ENCODE data around the gene AFF2.

AFF2 gene

DNA sequence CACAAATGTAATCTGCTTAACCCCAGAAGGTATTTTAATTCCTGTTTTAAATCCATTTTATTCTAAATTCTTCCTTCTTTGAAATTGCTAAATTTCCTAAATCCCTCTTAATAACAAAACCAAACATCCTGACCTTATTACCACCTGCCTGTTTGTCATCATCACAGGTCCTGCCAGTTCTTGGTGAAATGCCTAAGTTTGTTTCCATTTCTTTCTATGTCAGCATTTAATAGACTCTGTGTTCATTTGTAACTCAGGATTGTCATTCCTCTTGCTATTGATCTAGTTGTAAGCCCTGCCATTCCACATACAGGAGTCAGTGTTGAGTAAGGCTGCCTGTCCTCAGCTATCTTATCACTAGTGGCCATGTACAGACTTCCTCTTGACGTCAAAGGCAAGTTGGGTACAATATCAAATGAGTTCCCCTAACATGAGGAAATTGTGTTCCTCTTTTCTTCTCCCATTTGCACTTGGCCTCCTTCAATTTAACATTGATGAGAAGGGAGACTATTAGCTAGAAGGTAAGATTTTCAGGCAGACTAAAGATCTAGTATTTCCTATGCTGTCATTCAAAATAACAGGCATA, 440.1 kb downstream of the AFF2 start:
- no peak for DNase-seq

DNA sequence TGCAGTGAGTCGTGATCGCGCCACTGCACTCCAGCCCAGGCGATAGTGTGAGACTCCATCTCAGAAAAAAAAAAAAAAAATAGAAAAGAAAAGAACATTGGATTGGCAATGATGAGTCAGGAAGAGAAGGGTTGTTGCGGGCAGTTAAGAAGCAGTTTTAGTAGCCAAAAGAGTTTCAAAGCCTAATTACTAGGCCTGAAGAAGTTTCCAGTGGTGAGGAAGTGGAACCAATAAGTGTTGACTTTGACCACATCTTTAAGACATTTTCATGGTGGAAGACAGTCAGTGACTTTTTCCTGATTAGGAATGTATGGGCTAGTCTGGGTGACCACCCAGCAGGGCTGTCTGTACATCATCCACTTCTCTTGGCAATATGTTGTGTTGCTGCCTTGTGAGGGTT, 442.3 kb downstream of the AFF2 start:
- no peak for DNase-seq

DNA sequence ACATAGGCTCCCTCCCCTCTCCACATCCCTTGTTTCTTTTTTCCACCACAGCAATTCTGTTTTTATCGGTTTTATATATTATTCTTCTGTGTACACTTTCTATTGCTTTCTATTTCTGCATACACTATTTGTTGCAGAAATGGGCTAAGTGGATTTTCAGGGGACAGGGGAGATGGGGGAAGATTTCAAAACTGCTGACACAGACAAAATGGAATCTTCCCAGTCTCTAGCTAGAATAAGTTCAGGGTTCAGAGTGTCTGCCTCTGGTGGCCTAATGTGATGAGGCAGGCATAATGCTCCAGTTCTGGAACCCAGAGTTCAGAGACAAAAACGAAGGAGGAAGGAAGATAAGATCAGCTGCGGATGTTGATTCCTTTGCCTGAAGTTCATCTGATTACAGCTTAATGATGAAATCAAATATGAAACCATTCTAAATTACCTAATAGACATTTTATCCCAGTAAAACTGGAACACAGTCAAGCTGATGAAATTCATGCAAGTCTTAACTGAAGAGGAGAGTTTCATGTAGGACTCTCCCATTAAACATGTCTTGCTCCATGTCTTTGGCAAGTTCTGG, 447.1 kb downstream of the AFF2 start:
- DNase-seq = no peak

DNA sequence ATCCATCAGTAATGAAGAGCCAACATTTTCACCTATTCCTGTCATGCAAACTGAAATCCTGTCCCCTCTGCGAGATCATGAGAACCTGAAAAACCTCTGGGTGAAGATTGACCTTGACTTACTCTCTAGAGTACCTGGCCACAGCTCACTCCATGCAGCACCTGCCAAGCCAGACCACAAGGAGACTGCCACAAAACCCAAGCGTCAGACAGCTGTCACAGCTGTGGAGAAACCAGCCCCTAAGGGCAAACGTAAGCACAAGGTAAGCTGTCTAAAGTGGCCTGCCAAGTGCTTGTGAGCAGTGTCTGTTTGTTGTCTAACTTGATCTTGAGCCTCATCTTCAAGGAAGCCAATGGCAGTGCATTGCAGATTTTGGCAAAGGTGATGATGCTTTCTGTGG, 455.9 kb downstream of the AFF2 start:
- no peak for DNase-seq

DNA sequence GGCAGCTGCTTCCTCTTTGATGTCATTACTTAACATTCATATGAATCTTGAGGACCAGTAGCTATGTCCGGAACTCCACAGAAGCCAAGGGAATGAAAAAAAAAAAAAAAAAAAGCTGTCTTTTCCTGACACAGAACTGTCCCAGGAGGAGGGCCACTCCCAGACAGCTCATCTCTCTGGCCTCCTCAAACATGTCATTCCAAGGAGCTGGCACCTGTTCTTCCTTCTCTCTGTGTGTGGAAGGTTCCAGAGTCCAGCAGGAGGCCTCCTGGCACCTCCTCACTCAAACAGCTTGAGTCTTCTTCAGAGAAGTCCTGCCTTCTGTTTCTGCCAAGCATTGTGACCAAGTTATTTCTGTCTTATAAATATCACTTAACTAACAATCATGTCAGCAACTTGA, 458.5 kb downstream of the AFF2 start:
- DNase-seq = no peak

DNA sequence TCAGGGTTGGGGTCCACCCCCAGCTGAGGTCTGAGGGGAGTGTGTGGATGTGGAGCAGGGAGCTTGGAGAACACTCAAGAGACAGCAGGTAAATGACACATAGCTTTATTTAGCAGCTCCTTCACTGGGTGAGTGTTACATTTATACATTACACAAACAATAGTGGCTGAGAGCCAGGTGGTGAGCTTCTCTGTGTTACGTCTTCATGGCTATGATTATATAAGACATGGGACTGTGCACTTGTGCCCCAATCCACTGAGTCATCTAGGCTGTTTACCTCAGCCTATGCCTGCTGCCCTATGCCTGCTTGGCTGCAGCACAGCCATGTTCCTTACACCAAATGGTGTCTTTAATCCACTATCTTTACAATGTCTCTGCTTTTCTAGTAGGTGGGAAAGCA, 459.6 kb downstream of the AFF2 start:
- no peak for DNase-seq

DNA sequence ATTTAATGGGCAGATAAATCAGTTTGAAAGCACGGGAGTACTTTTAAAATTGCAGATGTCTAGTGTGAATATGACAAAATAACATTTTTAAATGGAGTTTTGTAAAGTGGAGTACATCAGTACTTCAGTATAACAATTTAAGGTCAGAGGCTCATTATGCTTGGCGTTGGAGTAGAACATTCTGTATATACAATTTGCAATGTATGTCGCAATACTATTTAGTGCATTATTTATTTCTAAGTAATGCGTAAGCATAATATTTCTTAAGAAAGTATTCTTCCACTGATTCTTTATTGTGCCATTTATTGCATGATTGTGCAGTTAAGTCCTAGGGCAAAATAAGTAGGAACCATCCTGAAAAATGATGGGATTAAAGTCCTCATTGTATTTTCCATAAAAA, 461.6 kb downstream of the AFF2 start:
- DNase-seq = no peak

DNA sequence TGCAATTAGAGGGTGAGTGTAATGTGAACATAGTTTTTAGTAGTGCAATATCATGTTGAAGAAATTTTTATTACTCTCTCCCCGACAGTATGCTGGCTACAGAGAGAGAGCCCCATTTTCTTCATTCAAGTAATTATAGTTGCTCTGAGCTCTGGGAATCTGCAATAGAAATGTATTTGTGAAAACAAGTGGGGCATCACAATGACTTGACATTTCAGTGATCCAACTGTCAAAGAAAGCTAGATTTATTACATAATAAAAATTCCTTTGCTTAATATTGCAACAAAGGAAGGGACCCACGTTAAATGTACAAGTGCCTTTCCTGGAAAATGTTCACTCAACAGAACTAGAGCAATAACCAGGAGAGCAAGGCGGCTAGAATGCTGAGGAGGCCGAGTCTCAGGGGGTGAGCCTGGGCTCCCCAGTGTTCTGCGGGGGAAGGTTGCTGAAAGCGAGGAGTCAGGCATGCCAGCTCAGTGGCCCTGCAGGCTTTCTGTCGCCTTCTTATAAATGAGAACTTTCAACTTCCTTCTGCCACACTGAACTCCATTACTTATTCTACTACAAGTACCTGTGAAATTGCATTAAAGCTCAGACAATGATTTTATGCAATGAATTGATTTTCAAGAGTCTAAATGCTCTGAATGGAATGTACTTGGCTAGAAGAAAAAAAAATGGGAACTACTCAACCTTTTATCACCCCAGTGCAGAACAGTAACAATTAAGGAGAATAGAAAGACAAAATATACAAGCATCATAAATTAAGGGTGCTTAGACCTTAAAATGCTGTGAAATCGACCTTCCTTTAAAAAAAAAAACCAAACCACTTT, 476.4 kb downstream of the AFF2 start:
- no peak for DNase-seq

DNA sequence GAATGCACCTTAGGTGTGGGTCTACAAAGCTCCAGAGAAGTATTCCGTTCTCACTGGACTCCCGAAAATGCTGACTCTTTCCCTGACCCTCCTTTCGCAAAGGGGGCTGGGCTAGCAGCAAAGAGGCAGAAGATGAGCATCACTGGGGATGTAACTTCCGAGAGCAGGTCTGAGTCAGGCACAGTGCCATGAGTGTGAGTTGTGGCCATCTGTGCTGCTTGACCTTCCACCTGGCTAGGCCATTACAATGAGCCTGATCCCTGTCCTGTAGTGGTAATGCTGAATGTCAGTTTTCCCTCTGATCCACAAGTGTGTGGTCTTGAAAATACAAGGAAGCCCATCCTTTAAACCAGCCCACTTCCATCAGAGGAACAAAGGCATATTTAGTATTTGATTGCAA, 479.4 kb downstream of the AFF2 start:
- DNase-seq = no peak

DNA sequence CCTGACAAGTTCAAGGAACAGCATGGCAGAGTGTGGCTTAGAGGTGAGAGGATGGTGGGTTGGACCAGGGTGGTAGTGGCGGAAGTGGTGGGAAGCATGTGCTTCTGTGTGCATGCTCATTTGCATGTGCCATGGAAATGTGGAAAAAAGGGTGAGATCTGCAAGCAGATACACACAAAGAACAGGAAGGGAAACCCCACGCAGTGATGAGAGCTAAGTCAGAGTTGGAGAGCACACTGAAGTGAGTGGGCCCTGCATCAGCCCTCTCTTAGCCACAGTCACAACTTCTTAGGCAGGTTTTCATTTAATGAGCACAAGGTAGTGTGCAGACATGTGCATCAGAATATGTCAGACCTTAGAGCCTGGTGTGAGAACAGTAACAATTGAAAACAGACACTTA, 483.8 kb downstream of the AFF2 start:
- no peak for DNase-seq

DNA sequence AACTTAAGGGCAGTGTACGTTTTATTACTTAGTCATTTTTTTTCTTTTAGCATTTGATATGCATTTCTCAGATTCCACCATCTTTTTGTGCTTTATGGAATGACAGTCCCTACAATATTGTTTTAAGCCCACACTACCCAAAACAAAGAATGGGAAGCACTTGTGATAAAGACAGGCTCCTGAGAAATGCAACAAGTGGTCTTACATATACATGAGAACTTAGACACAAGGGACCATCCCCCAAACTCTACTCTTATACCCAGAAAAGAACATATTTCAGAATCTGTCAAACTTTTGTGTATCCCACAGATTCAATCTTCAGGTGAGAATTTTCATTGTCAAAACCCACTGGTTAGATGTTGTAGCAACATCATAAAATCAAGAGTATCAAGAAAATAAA, 491.1 kb downstream of the AFF2 start:
- no peak for DNase-seq

DNA sequence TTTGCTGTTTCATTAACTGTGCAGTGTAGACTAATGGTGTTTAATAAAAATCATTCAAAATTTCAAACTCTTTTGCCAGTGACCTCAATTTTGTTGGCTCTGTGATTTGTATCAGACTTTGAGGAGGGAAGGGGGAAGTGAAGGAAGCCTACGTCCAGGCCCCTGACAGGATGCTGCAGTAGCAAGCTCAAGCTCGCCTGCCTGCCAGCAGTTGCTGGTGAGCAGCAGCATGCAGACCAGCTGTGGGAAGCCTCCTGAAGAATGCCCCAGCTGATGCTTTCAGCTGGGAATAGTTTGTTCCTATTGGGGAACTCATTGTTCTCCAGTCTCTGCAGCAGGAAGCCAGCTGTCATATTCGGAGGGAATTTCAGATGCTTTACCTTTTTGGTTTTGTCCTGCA, 495.2 kb downstream of the AFF2 start:
- no peak for DNase-seq

DNA sequence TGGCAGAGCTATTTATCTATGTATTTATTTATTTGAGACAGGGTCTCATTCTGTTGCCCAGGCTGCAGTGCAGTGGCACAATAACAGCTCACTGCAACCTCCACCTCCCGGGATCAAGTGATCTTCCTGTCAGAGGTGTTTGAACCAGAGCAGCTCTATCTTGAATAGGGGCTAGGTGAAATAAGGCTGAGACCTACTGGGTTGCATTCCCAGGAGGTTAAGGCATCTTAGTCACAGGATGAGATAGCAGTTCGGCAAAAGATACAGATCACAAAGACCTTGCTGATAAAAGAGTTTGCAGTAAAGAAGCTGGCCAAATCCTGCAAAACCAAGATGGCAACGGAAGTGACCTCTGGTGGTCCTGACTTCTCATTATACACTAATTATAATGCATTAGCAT, 501.9 kb downstream of the AFF2 start:
- no peak for DNase-seq

DNA sequence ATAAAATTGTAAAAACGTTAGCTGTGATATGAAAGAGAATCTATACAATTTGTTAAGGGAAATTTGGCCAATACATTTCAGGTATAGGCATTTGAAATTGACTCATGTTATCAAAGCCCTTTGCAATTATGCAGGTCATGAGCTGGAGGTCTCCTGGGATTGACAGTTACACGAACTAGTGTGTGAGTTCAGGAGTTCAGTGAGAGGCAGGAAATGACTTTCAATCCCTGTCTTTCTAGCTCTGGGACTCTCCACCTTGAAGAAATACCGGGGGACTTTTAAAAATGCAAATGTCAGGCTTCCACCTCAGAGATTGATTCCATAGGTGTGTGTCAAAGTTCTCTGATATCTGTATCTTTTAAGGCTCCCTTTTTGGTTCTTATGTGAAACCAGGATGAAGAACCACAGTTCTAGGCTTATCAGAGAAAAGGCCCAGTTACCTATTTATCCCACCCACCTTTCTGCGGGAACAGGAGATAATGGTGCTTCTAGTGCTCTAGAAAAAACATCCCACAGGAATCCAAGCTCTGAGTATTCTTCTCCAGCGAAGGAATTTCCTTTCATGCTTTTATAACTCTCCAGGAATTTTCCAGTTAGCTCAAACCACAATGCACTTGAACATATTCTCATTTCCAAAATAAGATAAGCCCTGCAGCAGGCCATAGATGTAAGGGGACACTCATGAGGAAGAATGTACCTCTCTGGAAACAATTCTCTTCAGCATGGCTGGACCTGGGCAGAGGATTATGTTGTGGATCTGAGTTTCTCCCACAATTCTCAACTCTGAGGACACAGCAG, 503.6 kb downstream of the AFF2 start:
- DNase-seq = no peak

DNA sequence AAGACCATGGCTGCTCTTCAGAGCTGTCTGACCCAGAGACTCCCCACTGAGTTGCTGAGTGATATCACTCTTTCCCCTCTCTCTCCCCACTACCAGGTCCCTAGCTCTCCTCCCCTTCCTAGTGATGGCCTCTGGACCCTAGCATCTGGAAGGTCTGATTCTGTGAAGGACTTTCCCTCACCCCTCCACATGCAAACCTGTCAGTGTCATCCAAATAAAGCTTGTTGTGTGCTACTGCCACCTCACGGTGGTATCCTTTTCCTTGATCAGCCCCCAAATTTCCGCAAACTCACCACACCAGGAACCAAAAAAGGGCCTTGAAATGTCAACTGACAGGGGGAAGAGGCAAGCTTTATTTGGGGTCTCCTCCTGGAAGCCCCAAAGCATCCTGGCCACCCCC, 504.5 kb downstream of the AFF2 start:
- DNase-seq = no peak

DNA sequence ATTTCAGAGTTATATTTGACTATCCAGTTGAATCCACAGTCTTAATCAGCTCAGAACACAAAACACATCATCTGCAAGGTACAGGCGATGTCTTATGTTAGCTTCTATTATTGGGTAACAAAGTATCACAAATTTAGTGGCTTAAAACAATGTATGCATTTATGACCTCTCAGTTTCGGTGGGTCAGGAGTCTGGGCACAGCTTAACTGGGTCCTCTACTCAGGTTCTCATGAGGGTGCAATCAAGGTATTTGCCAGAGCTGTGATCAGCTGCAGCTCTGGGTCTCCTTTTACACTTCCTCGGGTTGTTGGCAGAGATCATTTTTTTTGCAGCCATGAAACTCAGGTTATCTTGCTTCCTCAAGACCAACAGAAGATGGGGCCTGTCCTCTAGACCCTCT, 505.8 kb downstream of the AFF2 start:
- DNase-seq = no peak

DNA sequence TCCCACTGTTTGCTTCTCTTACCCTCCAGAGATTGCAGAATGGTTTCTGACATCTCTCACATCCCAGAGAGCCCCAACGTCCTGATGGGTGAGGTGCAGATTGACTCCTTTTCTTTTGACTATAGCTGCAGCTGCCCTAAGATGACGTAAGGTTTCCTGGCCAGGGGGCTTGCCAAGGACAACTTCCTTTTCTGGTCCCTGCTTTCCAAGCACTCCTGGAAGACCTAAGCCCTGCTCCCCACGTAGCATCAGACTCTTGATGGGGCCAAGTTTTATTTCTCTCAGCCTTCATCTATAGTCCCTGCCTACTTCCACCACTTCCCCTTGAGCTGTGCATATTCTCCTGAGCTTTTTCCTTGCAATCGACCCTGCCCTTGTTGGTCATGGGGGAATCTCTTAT, 507.0 kb downstream of the AFF2 start:
- no peak for DNase-seq

DNA sequence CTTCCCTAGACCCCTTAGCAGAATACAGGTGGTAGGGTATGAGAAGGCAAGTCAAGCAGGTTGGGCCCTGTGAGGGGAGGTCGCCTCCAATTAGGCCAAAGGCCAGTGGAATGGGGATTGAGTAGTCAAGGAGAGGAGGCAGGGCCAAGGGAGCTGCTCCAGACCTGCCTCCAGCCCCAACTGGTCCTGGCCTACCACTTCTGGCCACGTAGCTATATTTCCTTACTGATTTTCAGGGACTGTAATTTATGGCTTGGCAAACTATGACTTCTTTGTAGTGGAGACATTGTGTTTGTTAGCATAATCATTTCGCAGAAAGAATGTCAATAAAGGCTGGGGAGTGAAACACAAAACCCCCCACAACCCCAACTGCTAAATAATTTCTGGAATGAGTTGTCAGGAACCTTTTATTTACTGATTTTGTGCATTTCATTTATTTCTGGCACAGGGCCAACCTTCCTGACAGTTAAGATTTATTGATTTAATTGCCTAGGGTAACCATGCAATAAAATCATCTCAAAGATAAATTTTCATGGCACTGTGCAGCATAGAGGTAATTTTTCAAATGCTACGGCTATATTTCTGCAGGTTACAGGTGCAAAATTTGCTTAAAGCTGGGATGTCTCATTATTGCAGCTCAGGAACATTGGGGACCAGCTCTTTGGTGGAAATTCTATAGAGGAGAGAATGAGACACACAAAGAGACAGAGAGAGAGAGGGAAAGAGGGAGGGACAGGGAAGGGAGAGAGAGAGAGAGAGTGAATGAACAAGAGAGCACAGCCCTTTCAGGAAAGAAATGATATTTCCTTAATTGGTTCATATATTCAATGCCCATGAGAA, 509.8 kb downstream of the AFF2 start:
- DNase-seq = no peak

DNA sequence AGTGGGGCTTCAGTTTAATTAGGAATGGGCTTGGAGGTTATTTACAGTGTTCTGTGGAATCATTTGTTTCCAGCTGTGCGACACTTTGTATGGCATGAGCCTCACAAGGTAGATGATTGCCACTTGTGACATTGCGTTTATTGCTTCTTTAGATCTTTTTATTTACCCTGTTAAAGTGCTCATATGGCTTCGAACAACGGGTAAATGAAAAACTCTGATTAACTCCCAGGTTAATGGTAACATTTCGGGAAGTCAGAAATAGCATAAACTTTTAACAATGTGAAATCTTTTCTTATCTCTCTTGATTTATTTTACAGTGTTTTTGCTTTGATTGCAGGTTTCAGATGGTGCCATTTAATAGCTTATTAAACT, 510.4 kb downstream of the AFF2 start:
- no peak for DNase-seq

DNA sequence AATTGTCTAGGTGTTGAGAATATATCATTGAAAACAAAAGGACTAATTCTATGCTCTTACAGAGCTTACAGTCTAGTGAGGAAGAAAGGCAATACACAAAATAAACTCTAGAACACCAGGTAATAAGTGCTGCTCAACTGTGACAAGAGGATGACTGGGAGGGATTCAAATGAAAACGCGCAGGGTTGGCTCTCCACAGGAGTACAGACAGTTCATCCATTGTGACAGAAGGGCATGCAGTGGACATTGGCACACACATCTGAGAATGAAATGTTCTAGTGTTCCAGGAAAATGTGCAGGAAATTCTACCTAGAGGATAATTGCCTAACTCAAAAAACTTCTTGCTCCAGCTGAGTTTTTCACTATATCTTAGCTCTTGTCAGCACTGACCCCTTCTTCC, 512.7 kb downstream of the AFF2 start:
- DNase-seq = no peak

DNA sequence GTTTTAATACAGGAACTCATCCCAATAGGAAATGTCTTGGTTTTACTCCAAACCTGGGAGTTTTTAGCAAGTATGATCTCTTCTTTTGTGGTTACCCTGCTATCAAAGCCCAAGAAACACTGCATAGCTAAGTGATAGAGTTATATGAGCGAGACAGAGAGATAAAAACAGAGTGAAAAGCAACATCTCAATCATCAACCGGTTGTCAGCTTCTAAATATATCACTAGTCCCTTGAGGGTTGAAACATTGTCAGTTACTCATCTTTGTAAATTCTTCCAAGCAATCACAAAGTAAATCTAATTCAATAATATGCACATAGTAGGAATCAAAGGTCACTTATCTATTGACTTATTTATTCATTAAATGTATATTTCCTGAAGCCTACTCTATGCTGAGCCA, 520.7 kb downstream of the AFF2 start:
- no peak for DNase-seq

DNA sequence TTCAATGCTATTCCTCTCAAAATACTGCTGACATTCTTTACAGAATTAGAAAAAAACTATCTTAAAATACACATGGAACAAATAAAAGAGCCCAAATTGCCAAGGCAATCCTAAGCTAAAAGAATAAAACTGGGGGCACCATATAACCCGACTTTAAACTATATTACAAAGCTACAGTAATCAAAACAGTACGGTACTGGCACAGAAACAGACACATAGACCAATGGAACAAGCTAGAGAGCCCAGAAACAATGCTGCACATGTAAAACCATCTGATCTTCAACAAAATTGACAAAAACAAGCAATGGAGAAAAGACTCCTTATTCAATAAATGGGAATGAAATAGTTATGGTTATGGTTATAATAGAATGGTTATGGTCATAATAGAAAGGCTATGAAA, 522.1 kb downstream of the AFF2 start:
- DNase-seq = no peak

DNA sequence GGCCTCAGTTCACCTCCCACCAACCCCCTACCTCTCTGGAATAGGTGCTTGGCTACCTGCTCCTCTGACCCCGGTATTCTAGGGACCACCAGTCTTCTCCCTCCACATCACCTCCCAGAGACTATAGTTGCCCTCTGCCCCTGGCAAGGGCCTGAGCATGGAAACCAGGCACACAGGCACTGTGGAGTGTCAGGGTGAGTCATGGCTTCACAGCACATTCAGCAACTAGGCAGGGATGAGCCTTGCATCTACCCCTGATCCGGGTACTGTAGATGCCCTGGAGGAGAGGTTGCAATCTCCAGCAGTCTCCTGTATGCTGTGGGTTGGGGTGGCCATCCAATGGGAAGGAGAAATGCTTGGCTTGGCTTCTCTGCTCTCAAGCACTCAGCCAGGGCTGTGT, 532.0 kb downstream of the AFF2 start:
- no peak for DNase-seq

Measured in stimulated activated CD4-positive, alpha-beta T cell treated with anti-CD3 and anti-CD28 coated beads, Interleukin-4, amount 100 ng/mL, for 4 hours (primary cell).